HL-60/S4 treated with phorbol 12-myristate 13-acetate at 8.2 ng/mL for 4 days and 3 days (cell line): ENCODE measurements around the gene GNRHR.
"Not testable (repeated sequence)": the region's sequence is repeated elsewhere in the genome, so short reads cannot be mapped to it uniquely, and the experiment has no call there.

Experiments used
- in situ Hi-C: fragments of 300-500 bp; cut with MboI; formaldehyde crosslinking; loops from 2 replicates; pipeline ENCODE4 v1.15.0; 2022; ENCODE audit warnings: low sequenced_read_pairs

GNRHR gene

DNA sequence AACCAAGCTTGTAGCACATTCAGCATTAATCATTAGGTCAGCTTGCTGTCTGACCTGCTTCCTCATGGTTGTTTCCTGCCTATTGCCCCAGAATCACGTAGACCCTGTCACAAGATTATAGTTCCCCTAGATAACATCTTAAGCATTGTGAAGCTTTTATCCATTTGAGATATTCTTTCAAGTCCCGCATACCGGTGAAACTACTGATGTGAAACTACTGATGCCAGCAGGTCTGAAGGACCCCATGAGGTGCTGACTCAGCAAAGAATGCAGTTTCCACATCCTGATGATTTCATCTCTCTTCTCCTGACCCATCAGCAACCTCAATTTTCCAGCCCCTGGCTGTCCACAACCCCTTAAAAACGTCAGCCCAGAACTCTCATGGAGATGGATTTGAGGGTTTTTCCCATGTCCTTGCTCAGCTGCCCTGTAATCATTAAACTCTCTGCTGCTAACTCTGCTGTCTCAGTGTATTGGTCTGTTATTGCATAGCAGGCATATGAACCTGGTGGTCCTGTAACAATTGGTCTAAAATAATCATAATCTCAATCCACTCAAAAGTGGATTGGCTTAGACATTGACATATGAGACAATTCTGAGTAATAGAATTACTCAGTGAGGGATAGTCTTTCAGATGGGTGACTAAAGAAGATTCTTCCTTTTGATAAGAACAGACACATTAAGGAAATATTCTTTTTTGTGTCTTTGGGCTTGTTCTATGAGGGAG is 26.9 kb downstream of the GNRHR start:
- in situ Hi-C loops = no loop called here

DNA sequence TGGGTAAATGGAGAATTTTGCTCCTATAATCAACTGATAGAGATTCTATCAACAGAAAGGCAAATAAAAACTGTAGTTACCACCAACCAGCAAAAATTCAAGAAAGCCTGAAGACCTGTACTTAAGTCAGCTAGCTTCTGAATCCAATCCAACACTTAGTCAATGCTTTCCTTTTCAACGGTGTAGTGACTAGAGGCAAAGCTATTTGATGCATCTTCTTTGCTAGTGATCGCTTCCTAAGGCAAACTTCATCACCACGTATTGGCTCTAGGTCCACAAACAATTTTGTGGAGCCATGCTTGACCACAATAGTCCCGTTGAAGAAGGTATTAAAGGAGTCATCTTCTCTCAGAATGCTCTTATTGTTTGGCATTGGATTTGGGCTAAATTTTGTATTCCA is 28.2 kb downstream of the GNRHR start:
- in situ Hi-C loops = no loop called here

DNA sequence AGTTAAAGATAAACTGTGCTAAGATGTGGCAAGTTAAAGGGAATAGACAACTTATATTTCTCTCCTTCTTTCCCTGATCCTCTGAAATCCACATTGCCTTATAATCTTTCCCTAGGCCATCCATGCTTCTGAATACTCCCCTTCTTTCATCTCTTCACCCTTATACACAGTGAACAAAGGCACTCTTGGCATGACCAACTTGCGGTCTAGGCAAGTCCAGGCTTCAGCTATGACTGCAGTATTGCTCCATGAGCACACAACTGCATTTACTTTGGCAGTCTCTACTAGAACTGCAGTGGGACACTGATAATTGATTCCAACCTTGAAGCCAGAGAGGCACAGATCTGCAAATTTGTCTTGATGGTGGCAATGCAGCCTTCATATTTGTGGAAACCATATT is 29.1 kb downstream of the GNRHR start:
- in situ Hi-C loops = no loop called here

DNA sequence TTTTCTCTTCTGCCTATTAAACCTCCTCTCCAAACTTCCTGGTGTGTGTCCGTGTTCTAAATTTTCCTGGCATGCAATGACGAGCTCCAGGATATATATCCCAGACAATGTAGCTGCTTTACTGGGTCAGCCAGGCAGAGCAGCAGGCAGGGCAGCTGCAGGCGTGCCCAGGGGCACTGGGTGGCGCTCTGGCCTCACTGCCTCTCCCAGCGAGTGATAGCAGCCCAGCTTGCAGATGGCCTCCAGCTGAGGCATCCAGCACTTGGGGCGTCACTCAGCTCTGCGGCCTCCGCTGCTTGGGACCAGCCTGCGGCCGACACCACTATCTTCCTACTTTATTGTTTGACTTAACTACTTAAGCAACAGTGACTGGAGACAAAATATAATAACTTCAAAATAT is 30.2 kb downstream of the GNRHR start:
- in situ Hi-C loops = no loop called here

DNA sequence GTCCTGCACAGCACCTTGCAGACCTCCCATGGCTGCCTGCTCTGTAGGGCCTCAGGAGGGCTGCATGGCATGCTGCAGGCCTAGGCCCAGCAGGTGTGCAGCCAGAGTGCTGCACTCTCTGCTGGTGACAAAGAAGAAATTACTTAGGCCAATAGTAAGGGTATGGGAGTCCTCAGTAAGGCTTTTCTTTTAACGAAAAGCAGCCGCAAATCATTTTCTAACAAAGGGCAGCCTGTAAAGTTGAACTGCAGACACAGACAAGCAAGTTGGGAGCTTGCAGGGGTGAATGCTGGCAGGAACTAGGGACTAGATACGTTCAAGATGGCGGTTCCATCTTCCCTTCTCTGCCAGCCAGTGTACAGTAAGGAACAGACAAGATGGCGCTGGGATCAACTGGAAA is 30.8 kb downstream of the GNRHR start:
- in situ Hi-C loops = no loop called here

DNA sequence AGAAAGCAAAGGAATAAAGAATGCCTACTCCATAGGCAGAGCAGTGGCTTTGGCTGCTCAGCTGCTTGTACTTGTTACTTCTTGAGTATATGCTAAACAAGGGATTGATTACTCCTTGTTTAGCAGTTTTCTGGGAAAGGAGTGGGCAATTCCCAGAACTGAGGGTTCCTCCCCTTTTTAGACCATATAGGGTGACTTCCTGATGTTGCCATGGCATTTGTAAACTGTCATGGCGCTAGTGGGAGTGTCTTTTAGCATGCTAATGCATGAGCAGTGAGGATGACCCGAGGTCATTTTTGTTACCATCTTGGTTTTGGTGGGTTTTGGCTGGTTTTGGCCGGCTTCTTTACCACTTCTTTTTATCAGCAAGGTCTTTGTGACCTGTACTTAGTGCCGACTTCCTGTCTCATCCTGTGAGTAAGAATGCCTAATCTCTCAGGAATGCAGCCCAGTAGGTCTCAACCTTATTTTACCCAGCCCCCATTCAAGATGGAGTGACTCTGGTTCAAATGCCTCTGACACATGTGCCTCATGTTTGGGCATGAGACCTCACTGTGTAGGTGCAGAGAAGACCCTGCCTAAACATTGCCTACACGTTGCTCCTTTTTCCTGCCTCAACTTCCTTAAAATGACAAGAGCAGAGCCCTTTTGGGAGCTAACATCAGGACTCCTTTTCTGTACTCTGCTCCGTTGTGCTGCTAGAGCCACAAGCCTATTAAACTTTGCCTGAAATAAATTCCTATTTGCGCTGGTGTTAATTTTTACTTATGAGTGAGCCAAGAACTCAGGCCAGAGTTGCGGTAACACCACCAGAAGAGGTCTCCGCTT is 32.2 kb downstream of the GNRHR start:
- in situ Hi-C loops = no loop called here

DNA sequence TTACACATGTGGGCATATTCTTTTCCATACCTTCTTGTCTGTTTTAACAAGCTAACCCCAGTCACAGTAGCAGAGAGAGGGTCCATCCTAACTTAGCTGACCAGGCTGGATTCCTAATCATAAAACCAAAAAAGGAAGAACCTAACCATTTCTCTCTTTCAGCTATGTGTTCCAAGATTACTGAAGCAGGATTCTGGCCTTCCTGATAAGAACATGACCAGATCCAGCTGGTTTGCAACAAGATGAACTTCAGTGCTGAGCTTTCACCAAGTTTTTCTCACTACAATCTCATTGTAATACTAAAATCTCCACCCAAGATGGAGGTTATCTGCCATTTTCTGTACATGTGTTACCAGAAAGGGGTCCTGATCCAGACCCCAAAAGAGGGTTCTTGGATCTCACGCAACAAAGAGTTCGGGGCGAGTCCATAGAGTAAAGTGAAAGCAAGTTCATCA is 32.8 kb downstream of the GNRHR start:
- in situ Hi-C loops = no loop called here

DNA sequence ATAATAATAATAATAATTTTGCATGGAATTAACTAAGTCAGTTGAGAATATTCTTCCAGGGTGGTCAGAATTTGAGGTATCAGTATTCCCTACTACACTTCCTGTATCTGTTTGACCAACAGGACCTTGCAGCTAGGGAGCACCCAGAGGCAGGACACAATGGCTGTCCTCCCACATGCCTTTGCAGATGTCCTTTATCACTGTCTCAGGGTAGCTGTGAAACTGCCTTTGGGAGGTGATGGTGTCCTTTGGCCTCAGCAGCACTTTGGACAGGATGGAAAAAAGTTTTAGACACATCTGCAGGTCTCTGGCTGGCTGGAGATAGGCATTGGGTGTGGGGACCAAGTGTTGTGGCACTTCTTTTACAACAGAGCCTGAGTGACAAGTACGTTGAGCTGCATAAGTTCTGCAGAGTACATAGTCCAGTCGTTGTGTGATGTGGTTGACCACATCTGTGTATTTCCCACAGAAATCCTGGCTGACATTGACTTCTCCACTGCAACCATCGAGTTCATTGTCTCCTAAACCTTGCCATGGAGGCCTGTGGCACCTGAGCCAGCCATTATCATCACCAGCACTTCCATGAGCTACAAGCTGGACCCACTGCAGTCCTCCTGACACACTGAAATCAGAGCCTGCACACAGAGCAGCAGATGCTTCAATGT is 34.1 kb downstream of the GNRHR start:
- in situ Hi-C loops = no loop called here

DNA sequence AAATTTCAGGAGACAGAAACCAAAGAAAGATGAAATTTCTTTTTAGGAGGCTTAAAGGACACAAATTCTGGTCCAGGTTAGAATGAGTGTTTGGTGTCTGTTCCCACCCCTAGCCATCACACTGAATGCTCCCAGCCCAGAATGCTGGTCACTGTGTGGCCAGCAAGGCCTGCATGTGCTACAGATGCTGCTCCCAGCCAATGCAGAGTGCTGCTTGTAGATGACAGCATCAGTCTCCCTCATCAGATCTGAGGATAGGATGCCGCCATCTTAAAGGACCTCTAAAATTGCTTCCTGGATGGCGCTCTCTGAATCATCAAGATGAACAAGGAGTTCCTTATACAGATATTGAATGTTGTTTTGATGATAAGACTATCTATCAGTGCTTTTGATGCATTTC is 35.3 kb downstream of the GNRHR start:
- in situ Hi-C loops = no loop called here

DNA sequence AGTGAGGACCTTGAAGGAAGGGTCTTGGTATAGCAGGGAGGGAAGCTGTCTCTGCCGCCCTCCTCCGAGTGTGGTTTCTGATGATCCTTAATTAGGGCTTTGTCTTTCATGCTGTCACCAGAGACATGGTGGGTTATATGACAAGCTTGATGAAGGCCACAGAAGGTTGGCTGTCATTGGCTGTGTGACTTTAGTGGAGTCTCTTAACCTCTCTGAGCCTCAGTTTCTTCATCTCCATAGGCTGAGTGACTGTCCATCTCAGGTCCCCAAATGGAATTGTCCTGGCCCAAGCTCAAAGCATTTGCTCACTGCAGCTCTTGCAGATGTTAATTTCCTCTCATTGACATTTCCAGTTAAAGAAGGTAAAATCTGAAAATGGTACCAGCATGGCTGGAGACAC is 36.6 kb downstream of the GNRHR start:
- in situ Hi-C loops = no loop called here

DNA sequence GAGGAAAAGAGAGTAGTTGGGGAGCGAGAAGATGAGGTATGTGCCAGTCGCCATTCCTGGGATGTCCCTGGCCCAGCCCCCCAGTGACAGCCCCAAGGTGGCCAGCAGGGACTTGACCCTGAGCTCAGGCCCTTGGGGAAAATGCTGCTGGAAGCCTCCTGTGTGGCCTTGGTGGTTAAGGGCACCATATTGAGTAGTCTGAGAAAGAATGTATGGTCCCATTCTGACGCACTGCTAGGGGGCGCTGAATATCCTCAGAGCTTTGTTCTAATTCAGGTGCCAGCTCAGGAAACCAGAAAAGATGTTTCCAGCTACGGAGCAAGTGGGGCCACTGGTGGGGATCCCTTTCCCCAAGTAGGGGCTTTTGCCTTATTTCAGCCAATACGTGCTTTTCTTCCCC is 39.2 kb downstream of the GNRHR start:
- in situ Hi-C loops = no loop called here

DNA sequence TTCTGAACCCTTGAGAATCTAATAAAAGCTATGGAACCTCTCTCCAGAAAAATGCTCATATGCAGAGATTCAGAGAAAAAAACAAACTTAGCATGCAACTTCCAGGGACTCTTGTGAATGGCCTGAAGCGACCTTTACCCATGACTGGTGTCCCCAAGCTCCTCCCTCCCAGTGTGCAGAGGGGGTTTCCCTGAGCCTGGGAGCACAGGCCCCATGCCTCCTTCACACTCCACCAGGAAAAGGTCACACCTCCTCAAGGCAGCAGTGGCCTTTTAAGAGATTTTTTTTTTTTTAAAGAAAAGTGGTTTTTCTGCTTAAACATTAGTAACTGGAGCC is 40.0 kb downstream of the GNRHR start:
- in situ Hi-C loops = no loop called here

DNA sequence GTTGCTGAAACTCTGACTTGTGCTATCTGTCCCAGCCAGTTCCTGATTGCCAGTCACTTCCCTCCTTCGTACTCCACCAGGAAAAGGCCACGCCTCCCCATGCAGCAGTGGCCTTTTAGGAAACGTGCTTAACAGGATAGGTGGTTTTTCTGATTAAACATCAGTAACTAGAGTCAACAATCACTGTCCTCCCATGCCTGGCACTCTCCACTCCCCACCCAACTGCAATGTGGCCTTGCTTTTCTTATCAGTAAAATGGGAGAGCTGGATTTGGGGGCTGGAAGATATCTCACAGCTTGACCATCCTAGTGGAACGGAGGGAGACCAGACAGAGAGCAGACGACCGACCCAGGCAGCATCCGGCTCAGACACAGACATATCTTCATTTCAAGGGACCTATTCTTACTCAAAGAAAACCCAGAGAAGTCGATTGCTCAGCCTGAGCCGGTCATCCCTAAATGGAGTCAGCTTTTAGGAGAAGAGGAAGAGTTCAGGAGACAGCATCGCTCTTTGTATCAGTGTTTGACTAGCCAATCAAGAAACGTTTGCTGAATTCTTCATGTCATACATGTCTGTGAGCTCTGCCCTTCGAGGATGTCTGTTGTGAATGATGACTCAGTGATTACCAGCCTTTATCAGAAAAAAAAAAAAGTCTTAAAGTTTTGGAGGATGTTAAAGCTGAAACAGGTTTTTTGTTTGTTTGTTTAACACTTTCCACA is 40.5 kb downstream of the GNRHR start:
- in situ Hi-C loops = no loop called here

DNA sequence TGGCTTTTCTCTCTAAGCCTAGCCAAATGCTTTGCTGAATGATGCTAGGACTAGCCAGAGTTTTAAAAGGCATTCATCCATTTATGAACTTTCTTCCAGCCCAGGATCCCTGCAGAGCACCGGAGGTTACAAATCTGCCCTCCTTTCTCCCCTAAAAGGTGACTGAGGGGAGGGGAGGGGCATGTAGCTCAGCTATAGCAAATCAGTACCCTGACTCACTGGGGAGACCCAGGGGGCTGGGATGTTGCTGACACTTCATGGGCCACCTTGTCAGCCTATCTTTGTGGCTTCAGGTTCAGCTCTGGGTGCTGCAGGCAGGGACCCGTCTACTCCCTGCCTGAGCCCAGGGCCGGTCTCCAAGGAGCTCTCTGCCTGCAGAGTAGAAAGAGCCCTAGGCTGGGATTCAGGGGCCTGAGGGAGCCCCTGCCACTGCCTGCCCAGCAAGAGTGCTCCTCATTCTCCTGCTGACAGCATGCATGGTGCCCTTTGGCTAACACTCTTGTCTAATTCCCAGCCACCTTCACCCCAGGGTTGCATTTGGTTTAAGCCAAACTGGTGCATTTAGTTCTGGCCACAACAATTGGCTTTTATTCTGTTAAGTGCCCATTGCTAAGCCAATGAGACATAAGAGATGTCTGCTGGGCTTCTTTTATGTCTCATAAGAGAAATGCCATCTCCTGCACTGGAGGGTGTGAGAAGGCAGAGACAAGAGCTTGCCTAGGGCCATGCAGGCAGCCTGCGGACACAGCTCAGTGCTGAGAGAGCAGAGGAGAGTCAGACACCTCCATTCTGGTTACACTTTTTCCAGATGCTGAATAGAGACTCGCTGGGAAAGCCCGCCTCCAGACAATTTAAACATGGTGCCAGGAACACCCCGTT is 41.3 kb downstream of the GNRHR start:
- in situ Hi-C loops = no loop called here

DNA sequence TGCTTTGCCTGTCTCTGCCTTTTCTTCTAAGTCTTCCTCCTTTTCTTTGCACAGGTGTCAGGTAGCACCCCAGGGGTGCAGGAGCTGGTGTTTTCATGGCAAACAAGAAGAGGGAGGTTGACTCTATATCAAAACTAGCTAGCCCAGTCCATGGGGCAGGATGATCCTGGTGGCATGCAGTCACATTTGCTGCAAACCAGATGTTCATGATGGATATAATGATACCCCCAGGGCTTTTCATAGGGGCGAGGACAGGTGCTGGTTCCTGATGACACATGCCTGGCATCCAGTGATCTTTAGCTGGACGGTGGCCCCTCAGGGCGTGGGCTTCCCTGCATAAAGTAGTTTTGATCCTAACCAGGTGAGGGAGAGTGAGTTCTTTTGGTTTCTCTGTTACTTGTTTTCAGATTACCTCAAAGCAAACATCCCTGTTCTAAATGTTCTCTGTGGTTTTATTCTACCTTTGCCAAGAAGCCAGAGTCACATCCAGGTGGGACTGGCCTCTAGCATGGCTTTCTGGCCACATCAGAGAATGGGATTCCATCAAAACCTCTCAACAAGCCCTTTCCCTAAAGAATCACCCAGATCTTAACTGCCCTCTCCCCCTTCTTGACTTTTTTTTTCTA is 42.1 kb downstream of the GNRHR start:
- in situ Hi-C loops = no loop called here

DNA sequence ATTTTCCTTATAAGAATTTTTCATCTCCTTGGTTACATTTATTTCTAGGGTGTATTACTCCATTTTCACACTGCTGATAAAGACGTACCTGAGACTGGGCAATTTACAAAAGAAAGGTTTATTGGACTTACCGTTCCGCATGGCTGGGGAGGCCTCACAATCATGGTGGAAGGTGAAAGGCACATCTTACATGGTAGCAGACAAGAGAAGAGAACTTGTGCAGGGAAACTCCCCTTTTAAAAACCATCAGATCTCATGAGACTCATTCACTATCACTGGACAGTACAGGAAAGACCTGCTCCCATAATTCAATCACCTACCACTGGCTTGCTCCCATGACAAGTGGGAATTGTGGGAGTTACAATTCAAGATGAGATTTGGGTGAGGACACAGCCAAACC is 47.5 kb downstream of the GNRHR start:
- in situ Hi-C loops = not testable (repeated sequence)

DNA sequence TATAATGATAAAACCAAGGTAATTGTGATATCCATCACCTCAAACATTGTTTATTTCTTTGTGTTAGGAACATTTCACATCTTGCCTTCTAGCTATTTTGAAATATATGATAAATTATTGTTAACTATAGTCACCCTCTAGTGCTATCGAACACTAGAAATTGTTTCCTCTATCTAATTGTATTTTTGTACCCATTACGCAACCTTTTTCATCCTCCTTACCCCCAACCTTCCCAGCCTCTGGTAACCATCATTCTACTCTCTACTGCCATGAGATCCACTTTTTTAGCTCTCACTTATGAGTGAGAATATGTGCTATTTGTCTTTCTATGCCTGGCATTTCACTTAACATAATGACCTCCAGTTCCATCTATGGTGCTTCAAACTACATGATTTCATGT is 49.3 kb downstream of the GNRHR start:
- in situ Hi-C loops = no loop called here

DNA sequence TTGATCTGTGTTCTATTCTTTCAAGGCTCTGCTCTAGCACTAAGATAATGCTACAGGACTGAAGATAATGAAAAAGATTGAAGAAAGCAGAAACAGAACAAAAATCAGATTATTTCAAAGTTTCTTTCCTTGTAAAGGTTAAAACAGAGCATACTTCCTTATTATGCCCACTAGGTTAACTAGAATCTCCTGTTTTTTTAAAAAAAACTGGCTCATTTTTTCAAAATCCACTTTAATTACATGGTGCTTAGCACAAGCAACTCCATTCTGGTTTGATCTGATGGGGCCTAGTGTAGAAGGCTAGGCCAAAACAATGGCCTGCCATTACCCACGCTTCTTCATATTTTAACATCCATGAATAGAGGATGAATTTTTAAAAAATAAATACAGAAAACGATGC is 52.0 kb downstream of the GNRHR start:
- in situ Hi-C loops = no loop called here

DNA sequence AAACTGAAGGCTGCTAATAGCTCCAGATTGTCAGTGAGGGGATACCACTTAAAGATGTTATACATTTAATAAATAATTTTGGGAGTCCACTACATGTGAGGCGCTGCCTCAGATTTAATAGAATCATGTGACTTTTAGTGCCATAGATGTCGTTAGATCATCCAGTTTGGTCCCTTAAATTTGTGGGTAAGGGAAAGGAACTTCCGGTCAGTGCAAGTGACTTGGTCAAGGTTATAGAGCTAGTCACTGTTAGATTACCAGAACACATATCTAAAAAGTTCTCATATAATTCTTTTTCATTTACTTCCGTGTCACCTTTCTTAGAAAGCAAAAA is 52.7 kb downstream of the GNRHR start:
- in situ Hi-C loops = no loop called here
